ENCODE results near the gene EXOC3L4.
A peak's percentile ranks its signal among the peaks of the same experiment; 100 is the strongest.

The EXOC3L4 gene

DNA sequence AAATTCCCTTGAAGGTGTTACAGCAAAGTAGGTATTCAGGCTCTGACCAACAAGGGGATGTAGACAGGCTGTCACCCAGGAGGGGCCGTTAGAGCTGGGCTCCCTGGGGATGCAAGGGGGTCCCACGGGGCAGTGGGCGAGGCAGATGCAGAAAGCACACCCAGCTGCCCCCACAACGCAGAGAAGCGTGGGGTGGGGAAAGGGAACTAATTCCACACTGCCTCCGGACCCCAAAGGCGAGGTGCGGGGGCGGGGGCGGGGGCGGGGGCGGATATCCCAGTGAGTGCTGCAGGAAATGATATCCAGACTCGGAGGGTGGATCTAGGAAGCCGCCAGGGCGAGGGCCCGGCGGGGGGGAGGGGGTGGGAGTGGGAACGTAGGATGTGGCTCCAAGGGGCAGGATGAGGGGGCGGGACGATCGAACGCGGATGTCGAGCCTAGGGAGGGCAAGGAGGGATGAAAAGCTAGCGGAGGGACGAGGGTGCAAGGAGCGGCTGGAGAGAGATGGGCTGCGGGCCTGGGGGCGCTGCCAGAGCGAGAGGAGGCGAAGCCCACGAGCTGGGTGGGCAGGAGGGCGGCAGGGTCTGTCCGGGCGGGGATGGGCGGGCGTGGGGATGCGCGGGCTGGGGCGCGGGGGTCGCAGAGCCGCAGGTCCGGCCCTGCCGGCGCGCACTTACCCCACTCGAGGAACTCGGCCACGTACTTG, 38.0 kb upstream of the EXOC3L4 start:
- TF ChIP-seq POLR2A (IDR thresholded peaks at IDR 0.05; ENCODE audit: extremely low read depth, insufficient read length) = no peak
- TF ChIP-seq, protein P1, sequence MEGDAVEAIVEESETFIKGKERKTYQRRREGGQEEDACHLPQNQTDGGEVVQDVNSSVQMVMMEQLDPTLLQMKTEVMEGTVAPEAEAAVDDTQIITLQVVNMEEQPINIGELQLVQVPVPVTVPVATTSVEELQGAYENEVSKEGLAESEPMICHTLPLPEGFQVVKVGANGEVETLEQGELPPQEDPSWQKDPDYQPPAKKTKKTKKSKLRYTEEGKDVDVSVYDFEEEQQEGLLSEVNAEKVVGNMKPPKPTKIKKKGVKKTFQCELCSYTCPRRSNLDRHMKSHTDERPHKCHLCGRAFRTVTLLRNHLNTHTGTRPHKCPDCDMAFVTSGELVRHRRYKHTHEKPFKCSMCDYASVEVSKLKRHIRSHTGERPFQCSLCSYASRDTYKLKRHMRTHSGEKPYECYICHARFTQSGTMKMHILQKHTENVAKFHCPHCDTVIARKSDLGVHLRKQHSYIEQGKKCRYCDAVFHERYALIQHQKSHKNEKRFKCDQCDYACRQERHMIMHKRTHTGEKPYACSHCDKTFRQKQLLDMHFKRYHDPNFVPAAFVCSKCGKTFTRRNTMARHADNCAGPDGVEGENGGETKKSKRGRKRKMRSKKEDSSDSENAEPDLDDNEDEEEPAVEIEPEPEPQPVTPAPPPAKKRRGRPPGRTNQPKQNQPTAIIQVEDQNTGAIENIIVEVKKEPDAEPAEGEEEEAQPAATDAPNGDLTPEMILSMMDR (IDR thresholded peaks at IDR 0.05; ENCODE audit: low read depth, low read length) = no peak
- TF ChIP-seq MYC (IDR thresholded peaks at IDR 0.05; ENCODE audit: low read depth, low read length) = no peak
- no peak for TF ChIP-seq MAX (IDR thresholded peaks at IDR 0.05; ENCODE audit: low read depth, low read length)
- DNase-seq (ENCODE audit: low read depth) = peak; percentile 69
- peak overlapping the region; percentile 64 for H3K4me3 ChIP-seq (ENCODE audit: low read depth, low read length)

- peak; percentile 49 for DNase-seq (ENCODE audit: low read depth)
- peak overlapping the region; percentile 64 for H3K4me3 ChIP-seq (ENCODE audit: low read depth, low read length)
Measured at GRCh38 chr14:103057028-103057371, 37.5 kb upstream of the EXOC3L4 start.

GRCh38 chr14:103057372-103058163, 37.0 kb upstream of the EXOC3L4 start, which contains the start of gene CDC42BPB:
CDC42BPB (minus strand) TSS chr14:103057549; CDS start chr14:103057173, 376 bp downstream.
- peak; percentile 84 for DNase-seq (ENCODE audit: low read depth)
- TF ChIP-seq MYC (IDR thresholded peaks at IDR 0.05; ENCODE audit: low read depth, low read length) (no peak), MAX (IDR thresholded peaks at IDR 0.05; ENCODE audit: low read depth, low read length) (no peak), POLR2A (IDR thresholded peaks at IDR 0.05; ENCODE audit: extremely low read depth, insufficient read length) (no peak)
- TF ChIP-seq, protein P1 (IDR thresholded peaks at IDR 0.05; ENCODE audit: low read depth, low read length) = no peak
- peak within 1 kb of the TSS; percentile 64 for H3K4me3 ChIP-seq (ENCODE audit: low read depth, low read length)

More at GRCh38 chr14:103057028-103057371, 37.5 kb upstream of the EXOC3L4 start:
- TF ChIP-seq MAX (IDR thresholded peaks at IDR 0.05; ENCODE audit: low read depth, low read length) (no peak), MYC (IDR thresholded peaks at IDR 0.05; ENCODE audit: low read depth, low read length) (no peak), POLR2A (IDR thresholded peaks at IDR 0.05; ENCODE audit: extremely low read depth, insufficient read length) (no peak)
- TF ChIP-seq, protein P1 (IDR thresholded peaks at IDR 0.05; ENCODE audit: low read depth, low read length) = no peak

DNA sequence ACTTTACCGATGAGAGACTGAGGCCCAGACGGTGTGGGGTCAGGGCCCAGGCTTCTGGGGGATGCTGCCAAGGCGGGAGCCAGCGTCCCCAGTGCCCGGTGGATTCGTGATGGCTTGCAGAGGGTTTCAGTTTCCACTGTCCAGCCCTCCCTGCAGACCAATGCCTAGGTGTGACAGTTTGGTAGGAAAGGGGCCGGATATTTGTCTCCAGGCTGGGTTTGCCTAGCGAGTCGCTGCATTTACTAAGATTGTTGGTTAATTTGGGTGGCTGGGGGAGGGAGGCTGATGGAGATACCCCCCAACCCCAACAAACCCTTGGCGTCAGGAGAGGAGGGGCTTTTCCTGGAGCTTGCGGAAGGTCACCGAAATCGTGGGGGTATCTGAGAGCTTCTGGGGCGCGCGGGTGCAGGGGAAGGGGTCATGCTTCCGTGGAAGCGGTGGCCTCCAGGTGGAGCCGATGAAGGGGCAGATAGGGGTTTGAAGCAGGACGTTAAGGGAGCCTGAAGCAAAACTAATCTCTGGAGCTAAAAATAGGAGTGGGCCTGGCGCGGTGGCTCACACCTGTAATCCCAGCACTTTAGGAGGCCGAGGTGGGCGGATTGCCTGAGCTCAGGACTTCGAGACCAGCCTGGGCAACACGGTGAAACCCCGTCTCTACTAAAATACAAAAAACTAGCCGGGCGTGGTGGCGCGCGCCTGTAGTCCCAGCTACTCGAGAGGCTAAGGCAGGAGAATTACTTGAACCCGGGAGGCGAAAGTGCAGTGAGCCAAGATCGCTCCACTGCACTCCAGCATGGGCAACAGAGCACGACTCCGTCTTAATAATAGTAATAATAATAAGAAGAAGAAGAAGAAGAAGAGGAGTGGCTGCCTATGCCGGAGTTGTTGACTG, 36.1 kb upstream of the EXOC3L4 start:
- no peak overlapping the region for H3K4me3 ChIP-seq (ENCODE audit: low read depth, low read length)
- DNase-seq (ENCODE audit: low read depth) = no peak
- no peak for TF ChIP-seq MAX (IDR thresholded peaks at IDR 0.05; ENCODE audit: low read depth, low read length)
- no peak for TF ChIP-seq POLR2A (IDR thresholded peaks at IDR 0.05; ENCODE audit: extremely low read depth, insufficient read length)
- TF ChIP-seq, protein P1 (IDR thresholded peaks at IDR 0.05; ENCODE audit: low read depth, low read length) = no peak
- no peak for TF ChIP-seq MYC (IDR thresholded peaks at IDR 0.05; ENCODE audit: low read depth, low read length)

DNA sequence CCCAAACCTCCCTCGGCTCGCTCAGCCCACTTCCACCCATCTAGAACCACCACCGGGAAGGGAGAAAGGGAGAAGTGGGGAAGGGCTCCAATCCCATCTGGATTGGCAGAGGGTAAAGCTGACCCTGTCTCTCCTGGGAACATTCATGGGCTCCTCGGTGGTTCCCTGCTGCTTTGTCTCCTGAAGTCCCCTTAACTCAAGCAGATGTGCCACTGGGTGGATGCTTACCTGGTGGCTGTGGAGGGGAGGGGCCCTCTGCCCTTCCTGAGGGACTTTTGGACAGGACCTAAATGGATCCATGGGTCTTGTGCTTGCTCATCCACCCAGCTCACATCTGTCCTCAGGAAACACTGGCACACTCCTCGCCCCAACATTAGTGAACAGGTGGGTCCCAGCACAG, 35.0 kb upstream of the EXOC3L4 start:
- DNase-seq (ENCODE audit: low read depth) = no peak
- H3K4me3 ChIP-seq (ENCODE audit: low read depth, low read length) = no peak overlapping the region
- TF ChIP-seq, protein P1 (IDR thresholded peaks at IDR 0.05; ENCODE audit: low read depth, low read length) = no peak
- no peak for TF ChIP-seq MYC (IDR thresholded peaks at IDR 0.05; ENCODE audit: low read depth, low read length)
- TF ChIP-seq MAX (IDR thresholded peaks at IDR 0.05; ENCODE audit: low read depth, low read length) = no peak
- no peak for TF ChIP-seq POLR2A (IDR thresholded peaks at IDR 0.05; ENCODE audit: extremely low read depth, insufficient read length)
